ENCODE data around the gene ZFYVE9.
"Not testable (repeated sequence)": the region's sequence is repeated elsewhere in the genome, so short reads cannot be mapped to it uniquely, and the experiment has no call there.

Gene ZFYVE9

DNA sequence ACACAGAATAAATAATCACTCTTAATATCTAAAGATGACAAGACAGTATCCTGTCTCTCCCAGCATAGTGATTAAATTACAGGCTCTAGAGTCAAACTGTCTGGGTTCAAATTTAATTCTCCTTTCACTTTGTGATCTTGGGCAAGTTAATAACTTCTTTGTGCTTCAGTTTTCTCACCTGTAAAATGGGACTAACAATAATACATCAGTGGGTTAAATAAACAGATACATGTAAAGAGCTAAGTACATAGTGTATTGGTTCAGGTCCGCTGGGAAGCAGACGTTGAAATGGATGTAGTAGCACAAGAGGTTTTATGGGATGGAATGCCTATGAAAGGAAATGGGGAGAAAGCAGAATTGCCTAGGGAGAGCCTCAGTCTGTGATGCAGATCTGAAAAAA lies 10.7 kb downstream of the ZFYVE9 start:
- no peak for DNase-seq

DNA sequence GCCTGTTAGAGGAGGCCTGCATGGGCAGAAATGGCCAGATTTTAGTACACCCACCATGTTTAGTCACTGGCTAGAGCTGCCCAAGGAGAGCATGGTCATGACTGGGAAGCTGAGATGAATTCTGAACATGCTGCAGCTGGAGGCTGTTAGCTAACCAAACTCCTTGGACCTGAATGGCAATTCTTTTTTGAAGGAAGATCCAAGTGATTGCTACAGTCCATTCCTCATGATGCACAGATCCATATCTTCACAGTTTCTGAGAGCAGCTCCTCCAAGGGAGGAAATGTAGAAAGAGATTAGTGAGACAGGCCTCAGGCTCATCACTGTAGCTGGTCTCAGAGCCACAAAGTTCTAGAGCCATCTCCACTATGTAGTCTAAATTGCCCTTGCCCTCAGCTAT lies 11.1 kb downstream of the ZFYVE9 start:
- DNase-seq: no peak

GRCh38 chr1:52153898-52154297 lies 12.0 kb downstream of the ZFYVE9 start:
- DNase-seq: no peak

DNA sequence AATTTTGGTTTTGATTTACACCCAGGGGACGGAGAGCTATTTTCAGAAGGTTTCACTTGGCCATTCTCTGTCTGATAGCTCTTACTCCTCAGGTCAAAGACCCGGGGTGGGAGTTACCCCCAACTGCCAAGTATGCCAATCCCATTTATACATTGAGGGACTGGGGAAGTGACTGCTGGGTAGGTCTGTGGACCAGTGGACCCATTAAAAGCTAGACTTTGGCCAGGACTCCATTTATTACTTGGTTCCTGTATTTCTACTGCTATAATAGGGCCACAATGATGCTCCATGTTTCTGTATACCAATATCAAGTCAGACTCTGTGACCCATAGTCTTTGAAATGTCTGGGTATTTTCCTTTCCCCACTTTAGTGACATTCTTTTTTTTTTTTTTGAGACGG lies 14.6 kb downstream of the ZFYVE9 start:
- DNase-seq: no peak

DNA sequence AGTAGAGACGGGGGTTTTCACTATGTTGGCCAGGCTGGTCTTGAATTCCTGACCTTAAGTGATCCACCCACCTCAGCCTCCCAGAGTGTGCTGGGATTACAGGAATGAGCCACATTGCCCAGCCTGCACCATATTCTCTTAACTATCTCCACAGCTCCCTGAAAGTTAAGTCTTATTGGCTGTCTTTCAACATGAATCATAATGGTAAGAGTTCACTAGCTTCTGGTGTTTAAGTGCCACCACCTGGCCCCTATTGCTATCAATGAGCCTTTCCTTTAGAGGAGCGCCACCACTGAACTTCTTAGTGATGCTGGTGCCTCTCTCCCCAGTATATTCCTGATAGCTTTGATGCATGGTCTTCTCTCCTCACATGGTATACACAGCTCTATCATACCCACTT lies 15.7 kb downstream of the ZFYVE9 start:
- no peak for DNase-seq

- no peak for DNase-seq
Observed at GRCh38 chr1:52158218-52158617, 16.3 kb downstream of the ZFYVE9 start.

- no peak for DNase-seq
Observed at GRCh38 chr1:52159033-52159789, 17.3 kb downstream of the ZFYVE9 start.

DNA sequence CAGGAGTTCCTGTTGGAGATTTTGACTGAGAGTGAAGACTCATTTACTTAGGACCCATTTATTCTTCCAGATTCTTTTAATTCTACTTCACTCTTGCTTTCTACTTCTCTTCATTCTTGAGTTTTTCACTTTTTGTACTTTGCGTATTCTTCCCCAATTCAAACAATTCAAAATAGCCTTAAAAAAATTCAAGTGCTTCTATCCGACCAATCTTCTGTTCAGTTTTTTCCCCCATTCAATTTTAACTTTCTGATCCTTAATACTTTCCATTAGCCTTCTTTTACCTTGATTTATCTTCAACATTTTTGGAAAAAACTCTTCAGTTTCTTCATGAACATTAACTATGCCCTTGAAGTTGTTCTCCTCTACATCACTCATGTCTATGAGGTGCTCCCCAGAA lies 21.1 kb downstream of the ZFYVE9 start:
- no peak for DNase-seq

GRCh38 chr1:52164604-52165003 lies 22.7 kb downstream of the ZFYVE9 start:
- no peak for DNase-seq

GRCh38 chr1:52166996-52167753 lies 25.3 kb downstream of the ZFYVE9 start:
- DNase-seq: no peak

DNA sequence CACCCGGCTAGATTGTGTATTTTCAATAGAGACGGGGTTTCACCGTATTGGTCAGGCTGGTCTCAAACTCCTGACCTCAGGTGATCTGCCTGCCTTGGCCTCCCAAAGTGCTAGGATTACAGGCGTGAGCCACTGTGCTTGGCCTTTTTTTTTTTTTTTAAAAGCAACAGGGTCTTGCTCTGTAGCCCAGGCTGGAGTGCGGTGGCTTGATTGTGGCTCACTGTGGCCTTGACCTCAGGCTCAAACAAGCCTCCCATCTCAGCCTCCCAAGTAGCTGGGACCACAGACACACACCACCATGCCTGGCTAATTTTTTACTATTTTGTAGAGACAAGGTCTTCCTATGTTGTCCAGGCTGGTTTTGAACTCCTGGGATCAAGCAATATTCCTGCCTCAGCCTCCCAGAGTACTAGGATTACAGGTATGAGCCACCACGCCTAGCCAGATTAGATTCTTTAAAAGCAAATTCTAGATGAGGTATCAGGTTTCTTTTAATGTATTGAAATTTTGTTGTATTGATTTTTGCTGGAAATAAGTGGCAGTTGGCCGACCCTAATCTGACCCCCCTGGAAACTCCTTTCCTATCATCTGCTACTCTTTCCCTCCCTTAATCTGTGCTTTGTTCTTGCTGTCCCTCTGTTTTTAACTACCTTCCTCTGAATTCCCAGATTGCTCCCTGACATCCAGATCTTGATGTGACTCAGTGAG lies 26.6 kb downstream of the ZFYVE9 start:
- no peak for DNase-seq

- not testable (repeated sequence) for DNase-seq
Observed at GRCh38 chr1:52171149-52171548, 29.3 kb downstream of the ZFYVE9 start.

GRCh38 chr1:52179073-52179472 lies 37.2 kb downstream of the ZFYVE9 start:
- no peak for DNase-seq

DNA sequence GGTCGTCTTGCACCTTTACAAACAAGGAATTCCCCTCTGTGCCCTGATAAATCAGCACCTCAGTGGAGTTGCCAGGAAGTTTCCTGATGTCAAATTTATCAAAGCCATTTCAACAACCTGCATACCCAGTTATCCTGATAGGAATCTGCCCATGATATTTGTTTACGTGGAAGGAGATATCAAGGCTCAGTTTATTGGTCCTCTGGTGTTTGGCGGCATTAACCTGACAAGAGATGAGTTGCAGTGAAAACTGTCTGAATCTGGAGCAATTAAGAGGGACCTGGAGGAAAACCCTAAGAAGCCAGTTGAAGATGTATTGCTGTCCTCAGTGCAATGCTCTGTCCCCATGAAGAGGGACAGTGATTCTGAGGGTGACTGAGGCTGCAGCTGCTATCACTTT lies 38.3 kb downstream of the ZFYVE9 start:
- no peak for DNase-seq

- DNase-seq: not testable (repeated sequence)
Observed at GRCh38 chr1:52181759-52182158, 39.9 kb downstream of the ZFYVE9 start.

- not testable (repeated sequence) for DNase-seq
Observed at GRCh38 chr1:52182328-52182727, 40.4 kb downstream of the ZFYVE9 start.

DNA sequence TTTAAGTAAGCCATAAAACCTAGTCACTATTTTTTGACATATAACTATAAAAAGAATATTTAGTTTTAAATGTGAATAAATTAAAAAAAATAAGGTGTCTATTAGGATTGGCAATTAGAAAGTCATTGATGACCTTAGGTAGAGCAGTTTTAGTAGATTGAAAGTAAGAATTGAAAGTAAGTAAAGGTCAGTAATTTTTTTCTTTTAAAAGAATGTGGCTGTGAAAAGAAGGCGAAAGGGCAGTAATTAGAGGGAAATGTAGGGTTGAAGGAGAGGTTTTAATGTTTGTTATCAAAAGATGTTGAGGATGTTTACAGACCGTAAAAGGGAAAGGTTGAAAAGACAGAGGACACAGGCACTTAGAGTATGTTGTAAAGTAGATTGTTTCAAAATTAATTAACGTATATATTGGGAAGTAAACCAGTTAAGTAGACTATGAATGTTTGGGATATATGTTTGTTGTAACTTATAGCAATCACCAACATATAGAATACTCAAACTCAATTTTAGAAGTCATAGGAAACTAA lies 41.0 kb downstream of the ZFYVE9 start:
- DNase-seq: no peak

GRCh38 chr1:52186449-52186848 lies 44.6 kb downstream of the ZFYVE9 start:
- no peak for DNase-seq

GRCh38 chr1:52189898-52190480 lies 48.1 kb downstream of the ZFYVE9 start:
- no peak for DNase-seq

GRCh38 chr1:52190500-52191252 lies 48.8 kb downstream of the ZFYVE9 start:
- DNase-seq: no peak

- DNase-seq: no peak
Observed at GRCh38 chr1:52191395-52191965, 49.6 kb downstream of the ZFYVE9 start.

DNA sequence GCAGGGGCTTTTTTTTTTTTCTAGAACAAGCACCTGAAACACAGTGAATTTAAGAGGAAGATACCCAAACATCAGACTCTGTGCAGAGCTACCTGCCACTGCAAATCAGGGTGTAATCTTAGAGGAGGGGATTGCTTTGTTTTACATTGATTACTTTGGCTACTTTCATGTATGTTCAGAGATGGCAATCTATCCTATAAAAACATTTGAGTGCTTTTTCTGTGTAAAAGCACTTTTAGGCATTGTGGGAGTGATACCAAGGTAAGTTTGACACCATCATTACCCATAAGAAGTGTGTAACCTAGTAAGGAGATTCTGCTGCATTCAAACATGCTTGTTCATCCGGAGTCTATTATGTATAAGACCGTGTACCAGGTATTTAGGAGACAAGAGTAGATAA lies 50.1 kb downstream of the ZFYVE9 start:
- DNase-seq: no peak

Data from stimulated activated CD4-positive, alpha-beta T cell treated with anti-CD3 and anti-CD28 coated beads, Interleukin-2, amount 100 ng/mL, for 48 hours (primary cell).